MV-4-11 (cell line): Measurements from ENCODE around the gene SYNJ2BP.

ENCODE experiments used
- DNase-seq: peaks from one replicate; lab custom pipeline; 2025; lab: John Stamatoyannopoulos, UW

The SYNJ2BP gene

DNA sequence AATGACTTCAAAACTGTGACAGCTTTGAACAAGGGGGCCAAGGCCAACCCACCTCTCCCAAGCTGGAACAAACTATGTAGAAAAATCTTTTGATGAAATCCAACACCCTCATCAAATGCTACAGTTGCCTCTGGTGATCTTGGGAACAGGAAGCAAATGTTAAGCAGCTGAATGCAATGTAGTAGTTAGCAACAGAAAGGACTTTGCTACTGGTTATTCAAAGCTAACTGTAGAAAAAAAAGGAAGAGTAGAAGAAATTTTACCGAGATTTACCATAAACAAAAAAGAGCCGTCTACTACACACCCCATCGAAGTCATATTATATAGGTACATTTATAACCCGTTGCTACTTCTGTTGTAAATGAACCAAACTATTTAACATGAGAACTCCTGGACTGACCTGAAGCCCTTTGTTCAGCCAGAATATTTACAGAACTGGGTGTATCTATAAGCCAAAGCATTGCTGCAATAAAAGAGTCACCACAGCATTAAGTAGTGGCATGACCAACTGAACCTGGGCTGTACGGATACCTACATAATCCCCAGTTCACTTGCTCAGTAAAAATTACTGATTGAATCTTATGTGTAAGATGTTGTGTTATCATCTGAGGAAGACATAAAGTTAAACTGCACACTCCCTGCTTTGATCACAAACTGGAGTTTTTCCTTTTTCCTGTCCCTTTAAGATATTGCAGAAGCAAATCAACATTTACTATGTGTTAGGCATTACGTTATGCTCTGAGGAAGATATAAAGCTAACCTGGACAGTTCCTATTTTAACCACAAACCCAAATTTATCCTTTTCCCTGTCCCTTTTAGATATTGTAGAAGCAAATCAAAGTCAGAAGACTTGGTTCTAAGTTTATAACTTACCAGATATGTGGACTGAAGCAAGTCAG lies 25.1 kb downstream of the SYNJ2BP start:
- no peak for DNase-seq

DNA sequence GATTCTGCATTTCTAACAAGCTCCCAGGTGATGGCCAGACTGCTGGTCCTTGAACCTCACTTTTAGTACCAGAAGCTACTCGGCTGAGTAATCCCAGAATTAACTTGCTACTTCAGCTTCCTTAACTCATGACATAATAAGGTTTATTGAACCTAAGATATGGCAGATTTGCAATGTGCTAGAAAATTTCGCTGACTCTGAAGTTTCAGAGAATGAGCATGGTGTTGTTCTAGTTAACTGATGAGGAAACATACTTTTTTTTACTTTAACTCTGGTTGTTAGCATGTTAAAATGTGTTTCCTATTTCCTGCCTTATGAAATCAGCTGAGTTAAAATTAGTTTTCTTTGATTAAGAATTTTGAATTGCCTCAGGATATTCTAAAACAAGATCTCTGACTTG lies 34.4 kb downstream of the SYNJ2BP start:
- DNase-seq = no peak

DNA sequence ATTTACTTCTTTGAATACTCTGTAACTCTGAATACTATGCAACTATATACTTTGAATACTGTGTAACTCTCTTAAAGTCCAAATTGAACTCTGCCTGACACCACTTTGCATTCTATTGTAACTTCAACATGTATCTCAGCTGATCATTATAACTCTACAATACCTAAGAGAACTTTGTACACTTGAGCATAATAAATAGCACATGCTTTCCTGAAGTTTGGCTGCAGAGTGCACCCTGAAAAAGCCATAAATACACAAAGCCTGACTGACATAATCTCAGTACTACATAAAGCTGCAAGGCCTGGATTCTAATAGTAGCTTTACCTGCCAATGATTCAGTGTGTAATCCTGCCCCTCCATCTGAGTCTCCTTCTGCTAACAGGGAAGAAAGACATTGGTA lies 36.1 kb downstream of the SYNJ2BP start:
- DNase-seq = no peak

DNA sequence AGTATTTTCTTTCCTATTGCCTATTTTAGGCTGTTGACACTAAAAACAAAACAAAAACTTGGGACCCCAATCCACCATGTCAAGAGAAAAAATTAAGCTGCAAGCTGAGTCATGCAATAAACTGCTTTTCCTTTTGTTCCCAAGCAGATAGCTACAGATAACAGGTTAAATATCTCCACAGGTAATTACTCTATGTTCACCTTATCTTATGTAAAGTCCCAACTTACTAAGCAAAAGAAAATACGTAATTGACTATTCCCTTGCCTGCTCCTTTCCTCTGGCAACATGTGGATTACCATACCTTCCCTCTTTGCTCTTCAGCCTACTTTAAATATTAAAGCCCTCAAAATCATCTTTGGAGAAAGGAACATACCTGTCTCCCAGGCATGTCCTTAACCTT lies 38.2 kb downstream of the SYNJ2BP start:
- DNase-seq = no peak
